GM21515 (cell line): ENCODE results near the gene CHTOP.
A peak's percentile ranks its signal among the peaks of the same experiment; 100 is the strongest.
"Not testable (repeated sequence)": the region's sequence is repeated elsewhere in the genome, so short reads cannot be mapped to it uniquely, and the experiment has no call there.

Source experiments
- ATAC-seq: cut with Tn5 transposase; IDR thresholded peaks from one replicate; pipeline ENCODE4 v1.9.1; 2021; ENCODE audit not compliant: unreplicated experiment

The CHTOP gene, protein sequence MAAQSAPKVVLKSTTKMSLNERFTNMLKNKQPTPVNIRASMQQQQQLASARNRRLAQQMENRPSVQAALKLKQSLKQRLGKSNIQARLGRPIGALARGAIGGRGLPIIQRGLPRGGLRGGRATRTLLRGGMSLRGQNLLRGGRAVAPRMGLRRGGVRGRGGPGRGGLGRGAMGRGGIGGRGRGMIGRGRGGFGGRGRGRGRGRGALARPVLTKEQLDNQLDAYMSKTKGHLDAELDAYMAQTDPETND

GRCh38 chr1:153633754-153634665, at the start of gene CHTOP:
Gene CHTOP (plus strand): TSS chr1:153634066. CDS start chr1:153636589, 2,523 bp downstream.
- ATAC-seq = peak; percentile 89

DNA sequence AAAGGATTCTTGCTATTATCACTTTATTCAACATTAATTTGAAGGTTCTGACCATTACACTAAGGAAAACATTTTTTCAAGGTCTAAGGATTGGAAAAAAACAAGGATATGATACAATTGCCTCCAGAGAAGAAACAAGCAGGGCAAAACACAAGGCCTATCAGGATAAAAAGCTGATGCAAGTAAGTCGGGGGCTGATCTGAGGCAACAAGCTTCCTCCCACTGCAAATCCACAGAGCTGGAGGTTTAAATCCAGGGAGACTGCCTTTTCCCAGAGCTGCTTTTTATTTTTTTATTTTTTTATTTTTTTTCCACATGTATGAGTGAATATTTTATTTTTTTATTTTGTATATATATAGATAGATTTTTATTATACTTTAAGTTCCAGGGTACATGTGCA, 48.9 kb upstream of the CHTOP start:
- ATAC-seq = no peak

DNA sequence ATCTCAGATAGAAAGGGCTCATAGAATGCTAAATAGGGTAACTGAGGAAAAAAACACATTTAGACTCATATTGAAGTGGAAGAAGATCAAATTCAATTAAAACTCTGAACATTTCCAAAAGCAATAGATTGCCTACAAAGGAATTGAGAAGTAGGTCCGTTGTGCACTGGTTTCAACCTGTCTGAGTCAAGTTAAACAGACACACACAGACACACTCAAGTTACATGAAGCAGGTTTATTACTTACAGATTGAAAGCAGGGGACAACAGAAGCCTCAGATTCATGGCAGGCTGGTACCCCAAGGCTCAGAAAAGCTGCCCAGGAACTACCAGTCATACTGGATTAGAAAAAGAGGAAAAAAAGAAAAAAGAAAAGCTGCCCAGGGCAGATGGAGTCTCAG, 47.5 kb upstream of the CHTOP start:
- no peak for ATAC-seq

GRCh38 chr1:153587314-153587713, 46.6 kb upstream of the CHTOP start:
- no peak for ATAC-seq

DNA sequence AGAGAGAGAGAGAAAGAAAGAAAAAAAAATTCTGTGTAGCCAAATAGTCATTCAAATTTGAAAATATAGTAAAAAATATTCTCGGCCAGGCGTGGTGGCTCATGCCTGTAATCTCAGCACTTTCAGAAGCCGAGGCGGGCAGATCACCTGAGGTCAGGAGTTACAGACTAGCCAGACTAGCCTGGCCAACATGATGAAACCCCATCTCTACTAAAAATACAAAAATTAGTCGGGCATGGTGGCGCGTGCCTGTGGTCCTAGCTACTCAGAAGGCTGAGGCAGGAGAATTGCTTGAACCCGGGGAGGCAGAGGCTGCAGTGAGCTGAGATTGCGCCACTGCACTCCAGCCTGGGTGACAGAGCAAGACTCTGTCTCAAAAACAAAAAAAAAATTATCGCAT, 45.8 kb upstream of the CHTOP start:
- ATAC-seq = not testable (repeated sequence)

DNA sequence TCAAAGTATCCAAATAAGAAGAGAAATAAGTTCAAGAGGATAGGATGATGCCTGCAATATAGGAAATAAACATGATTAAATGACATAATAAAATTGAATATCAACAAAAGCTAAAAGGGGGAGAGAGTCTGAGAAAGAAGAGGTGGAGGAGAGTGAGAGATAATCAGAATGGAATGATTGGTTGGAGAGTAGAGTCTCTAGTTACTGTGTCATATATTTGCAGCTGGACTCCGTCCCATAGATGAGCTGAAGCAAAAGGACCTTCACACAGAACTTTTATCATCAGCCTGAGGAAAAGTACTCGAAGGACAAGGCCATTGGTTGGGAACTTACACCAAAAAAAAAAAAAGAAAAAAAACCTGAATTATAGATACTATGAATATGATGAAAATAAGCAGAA, 45.4 kb upstream of the CHTOP start:
- ATAC-seq = no peak

DNA sequence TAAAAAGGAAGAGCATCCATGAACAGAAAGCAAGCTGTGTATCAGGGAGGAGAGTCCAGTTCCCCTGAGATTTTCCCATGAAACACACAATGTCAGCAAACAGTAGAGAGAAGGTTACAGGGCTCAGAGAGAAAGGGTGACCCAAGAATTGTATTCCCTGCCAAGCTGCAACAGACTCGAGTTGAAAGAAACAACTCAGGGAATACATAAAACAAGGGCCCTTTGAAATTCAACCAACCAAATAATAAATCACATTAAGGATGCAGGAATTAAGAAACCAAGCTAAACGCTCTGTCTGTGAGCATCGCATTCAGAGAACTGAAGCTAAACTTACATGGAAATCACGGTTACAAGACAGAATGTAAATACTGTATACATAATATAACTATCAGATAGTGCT, 41.1 kb upstream of the CHTOP start:
- no peak for ATAC-seq

GRCh38 chr1:153597206-153597605, 36.7 kb upstream of the CHTOP start:
- ATAC-seq = no peak

DNA sequence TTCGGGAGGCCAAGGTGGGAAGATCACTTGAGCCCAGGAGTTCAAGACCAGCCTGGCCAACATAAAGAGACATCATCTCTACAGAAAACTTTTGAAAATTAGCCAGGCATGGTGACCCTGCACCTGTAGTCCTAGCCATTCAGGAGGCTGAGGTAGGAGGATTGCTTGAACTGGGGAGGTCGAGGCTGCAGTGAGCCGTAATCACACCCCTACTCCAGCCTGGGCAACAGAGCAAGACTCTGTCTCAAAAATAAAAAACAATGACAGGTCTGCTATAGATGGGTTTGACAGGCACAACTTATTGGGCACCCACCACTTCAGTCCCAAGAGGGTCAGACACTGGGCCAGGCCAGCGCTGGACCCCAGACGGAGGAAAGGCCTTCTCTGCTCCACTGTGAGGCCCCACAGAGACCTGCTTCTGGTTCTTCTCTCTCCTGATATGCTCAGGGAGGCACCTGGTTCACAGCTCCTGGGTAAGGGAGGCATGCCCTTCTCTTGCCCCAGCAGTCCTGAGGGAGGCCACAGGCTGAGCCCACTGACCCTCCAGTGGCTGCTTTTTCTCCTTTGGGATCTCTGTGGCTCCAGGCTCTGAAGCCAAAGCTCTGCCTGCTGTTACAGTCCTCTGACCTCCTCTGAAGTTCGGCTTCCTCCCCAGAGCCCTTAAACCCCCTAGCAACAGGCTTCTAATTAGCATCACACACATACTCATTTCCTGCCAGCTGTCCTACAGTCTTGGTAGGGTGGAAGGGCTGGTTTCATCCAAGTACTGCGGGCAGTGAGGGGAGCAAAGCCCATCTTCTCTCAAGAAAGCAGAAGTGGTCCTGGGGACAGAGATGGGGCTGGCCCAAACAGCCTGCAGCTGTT, 35.3 kb upstream of the CHTOP start:
- peak; percentile 98 for ATAC-seq

DNA sequence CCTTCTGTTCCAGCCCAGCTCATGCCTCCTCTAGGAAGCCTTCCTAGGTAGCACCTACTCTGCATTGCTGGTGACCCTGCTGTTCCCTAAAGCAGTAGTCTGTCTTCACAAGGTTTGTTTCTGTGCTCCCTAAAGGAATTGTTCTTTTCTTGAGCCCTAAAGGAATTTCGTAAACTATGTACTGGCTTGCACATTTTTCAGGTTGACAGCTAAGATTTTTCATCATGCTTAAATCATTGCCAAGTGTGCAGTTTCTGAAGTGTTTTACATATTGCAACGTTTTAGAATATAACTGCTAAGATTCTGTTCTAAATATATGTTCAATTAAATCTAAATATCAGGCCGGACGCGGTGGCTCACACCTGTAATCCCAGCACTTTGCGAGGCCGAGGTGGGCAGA, 34.0 kb upstream of the CHTOP start:
- no peak for ATAC-seq

DNA sequence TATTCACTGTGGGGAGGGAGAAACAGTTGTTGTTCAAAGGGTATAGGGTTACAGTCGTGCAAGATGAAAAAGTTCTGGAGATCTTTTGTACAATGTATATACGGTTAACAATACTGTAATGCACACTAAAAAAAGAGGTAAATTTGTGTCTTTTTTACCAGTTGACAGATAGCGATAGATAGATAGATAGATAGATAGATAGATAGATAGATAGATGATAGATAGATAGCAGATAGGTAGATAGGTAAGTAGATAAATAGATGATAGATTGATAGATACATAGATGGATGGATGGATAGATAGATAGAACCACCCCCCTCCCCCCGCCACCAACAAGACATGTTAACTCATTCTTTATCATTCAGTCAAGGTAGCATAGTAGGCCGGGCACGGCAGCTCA, 31.1 kb upstream of the CHTOP start:
- no peak for ATAC-seq

- no peak for ATAC-seq
Observed at GRCh38 chr1:153606194-153606593, 27.7 kb upstream of the CHTOP start.

DNA sequence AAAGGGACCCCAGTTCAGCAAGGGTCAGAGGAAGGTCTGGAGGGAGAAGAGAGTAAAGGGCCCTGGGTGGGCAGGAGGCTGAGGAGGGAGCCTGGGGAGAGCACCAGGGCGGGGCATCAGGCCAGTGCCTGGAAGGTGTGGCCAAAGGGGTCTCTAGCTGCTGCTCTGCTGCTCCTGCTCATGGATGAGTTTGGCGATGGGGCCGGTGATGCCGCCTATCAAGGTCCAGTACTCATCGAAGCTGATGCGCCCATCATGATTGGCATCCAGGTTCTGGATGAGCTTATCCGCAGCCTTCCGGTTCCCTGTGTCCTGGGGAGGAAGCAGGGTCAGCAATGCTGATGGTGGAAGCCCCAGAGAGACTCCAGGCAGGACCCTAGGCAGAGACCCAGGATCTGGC, 26.5 kb upstream of the CHTOP start:
- no peak for ATAC-seq

GRCh38 chr1:153608089-153608682, 25.7 kb upstream of the CHTOP start:
- no peak for ATAC-seq

DNA sequence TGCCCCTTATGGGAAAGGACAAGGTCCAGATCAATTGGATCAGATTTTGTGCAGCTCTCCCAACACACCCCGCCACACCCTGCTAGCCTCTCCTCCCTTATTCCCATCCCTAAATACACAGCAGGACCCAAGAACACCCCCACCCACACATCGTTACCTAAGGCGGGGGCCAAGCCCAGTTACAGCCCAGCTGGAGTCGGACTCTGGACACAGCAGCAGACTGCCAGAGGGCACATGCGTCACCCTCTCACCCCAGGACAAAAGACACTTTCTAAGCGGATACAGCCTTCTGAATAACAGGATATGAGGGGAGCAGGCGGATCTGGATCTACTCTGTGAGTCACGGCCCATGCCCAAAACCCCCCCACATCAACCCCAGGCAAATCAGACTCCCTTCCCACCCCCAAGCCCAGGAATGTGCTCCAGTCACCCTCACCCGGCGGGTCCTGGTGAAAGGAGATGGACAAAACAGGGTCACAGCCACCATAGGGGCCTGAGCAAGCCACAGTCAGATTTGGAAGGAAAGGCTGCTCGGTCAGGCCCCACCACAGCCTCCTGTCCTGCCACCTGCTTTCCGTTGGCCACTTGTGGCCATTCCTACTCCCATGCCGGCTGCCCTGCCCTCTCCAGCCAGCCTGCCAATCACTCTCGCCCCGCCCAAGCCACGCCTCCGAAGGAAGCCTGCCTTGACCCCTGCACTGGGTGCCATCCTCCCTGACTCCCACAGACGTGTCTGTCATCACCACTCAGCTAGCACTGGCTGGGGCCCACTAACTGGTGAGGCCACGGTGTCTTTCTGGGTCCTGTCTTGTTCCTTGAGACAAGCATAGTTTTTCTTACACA, 24.9 kb upstream of the CHTOP start:
- ATAC-seq = no peak

- ATAC-seq = no peak
Observed at GRCh38 chr1:153609585-153609907, 24.3 kb upstream of the CHTOP start.

DNA sequence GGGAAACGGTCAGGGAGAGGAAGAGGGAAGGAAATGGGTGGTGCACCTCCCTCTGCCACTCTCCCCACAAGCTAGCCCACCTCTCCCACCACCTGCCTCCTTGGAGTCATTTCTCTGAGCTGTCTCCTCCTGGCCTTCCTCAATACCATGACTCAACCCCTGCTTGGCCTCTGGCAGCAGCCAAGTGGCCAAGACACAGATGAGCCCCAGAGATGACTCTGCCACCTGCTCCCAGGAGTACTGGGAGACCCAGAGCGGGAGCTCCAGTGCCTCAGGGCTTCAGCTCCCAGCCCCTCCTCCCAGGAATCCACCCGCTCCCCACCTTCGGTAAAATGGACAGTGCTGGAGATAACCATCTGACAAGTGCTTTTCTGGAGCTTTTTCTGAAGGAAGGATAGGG, 23.5 kb upstream of the CHTOP start:
- no peak for ATAC-seq

DNA sequence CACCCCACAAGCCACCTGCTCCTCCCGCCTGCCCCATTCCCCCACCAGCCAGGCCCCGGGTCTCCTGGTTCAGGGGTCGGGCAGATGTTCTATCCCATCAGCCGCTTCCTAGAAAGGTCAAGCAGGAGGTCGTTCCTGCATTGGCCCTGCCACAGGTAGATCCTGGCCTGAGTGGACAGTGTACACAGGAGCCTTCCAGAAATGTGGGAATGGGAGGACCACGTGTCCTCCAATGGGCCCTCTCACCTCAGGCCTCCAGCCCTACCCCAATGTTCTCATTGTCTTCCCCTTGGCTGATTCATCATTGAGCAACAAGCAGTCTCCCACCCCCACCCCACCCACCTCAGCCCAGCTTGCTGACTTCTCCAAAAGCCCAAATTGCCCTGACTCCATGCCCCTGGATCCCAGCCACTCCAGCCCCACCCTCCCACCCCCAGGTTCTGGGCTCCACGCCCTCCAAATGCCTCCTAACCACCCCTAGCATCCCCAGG, 23.0 kb upstream of the CHTOP start:
- no peak for ATAC-seq

DNA sequence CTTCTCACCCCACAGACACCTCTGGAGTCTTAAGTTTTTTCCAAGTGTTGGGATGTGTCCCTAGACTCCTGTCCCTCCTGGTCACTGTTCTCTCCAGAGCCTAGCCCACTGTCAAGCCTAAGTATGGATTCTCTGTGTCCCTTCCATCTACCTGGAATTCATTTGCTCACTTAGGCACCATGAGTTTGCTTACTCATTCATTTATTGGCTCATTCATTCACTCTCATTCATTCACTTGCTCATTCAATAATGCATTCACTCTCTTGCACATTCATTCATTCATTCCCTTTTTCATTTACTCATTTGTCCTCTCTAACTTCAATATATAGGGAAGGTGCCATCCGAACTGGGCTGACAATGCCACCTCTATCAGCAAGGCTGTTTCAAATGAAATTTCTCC, 22.5 kb upstream of the CHTOP start:
- no peak for ATAC-seq

GRCh38 chr1:153612111-153612754, 21.6 kb upstream of the CHTOP start:
- no peak for ATAC-seq
